PC-3 (cell line): ENCODE data around the gene POM121L2. TPM values are rescaled to one million over a fixed set of nuclear protein-coding genes. Genes with fewer than 3 reads are reported as not detected.

Experiments used
- ATAC-seq: fragments of 200-7000 bp; cut with Tn5 transposase; 2 replicates; pipeline ENCODE4 v1.9.1; 2020; ENCODE audit warnings: mild to moderate bottlenecking, moderate library complexity
- BruUV-seq: library from RNA; stranded (reverse); fragments of 400-500 nt; replicated peaks from 2 replicates; lab custom pipeline; 2021; lab: Mats Ljungman, UMichigan
- CTCF ChIA-PET: fragments of 300-600 bp; sonication (Branson Sonifier 250); formaldehyde crosslinking; loops from one replicate; lab custom pipeline; 2022; ENCODE audit warnings: antibody characterized with exemption; lab: Charles Lee
- POLR2A ChIA-PET: fragments of 300-600 bp; sonication (Branson Sonifier 250); formaldehyde crosslinking; loops from one replicate; lab custom pipeline; 2022; ENCODE audit warnings: antibody characterized with exemption; ENCODE audit not compliant: unreplicated experiment; lab: Charles Lee
- DNase-seq: peaks from one replicate; pipeline ENCODE4 v3.0.0-alpha.2; 2015
- H2AFZ ChIP-seq: fragments of 300-600 bp; sonication (generic); 2 replicates; pipeline ENCODE4 v1.6.0; 2016; ENCODE audit warnings: antibody characterized with exemption, low read length
- H3F3A ChIP-seq: fragments of 300-600 bp; sonication (generic); one replicate; pipeline ENCODE4 v1.6.0; 2017; ENCODE audit warnings: antibody characterized with exemption, low read length, control low read depth, mild to moderate bottlenecking; ENCODE audit not compliant: unreplicated experiment
- H3K27ac ChIP-seq: fragments of 300-600 bp; sonication (generic); 2 replicates; pipeline ENCODE4 v1.5.1; 2016; ENCODE audit warnings: mild to moderate bottlenecking, low read length
- H3K27me3 ChIP-seq: fragments of 300-600 bp; sonication (generic); 2 replicates; pipeline ENCODE4 v1.6.1; 2016; ENCODE audit warnings: low read length, mixed read lengths
- H3K36me3 ChIP-seq: fragments of 300-600 bp; sonication (generic); 2 replicates; pipeline ENCODE4 v1.6.1; 2016; ENCODE audit warnings: low read depth, mixed run types, low read length, mixed read lengths
- H3K4me1 ChIP-seq: fragments of 300-600 bp; sonication (generic); 2 replicates; pipeline ENCODE4 v1.5.1; 2016; ENCODE audit warnings: low read length; ENCODE audit not compliant: insufficient read depth
- H3K4me2 ChIP-seq: fragments of 300-600 bp; sonication (generic); 2 replicates; pipeline ENCODE4 v1.6.0; 2016; ENCODE audit warnings: low read length
- H3K4me3 ChIP-seq: fragments of 300-600 bp; sonication (generic); 2 replicates; pipeline ENCODE4 v1.5.1; 2016; ENCODE audit warnings: mild to moderate bottlenecking, low read length, mixed read lengths
- H3K79me2 ChIP-seq: fragments of 300-600 bp; sonication (generic); 2 replicates; pipeline ENCODE4 v1.6.1; 2017; ENCODE audit warnings: low read length, mixed read lengths
- H3K9ac ChIP-seq: fragments of 300-600 bp; sonication (generic); 2 replicates; pipeline ENCODE4 v1.6.0; 2016; ENCODE audit warnings: mild to moderate bottlenecking, low read length
- H3K9me2 ChIP-seq: fragments of 300-600 bp; sonication (generic); replicated peaks from 2 replicates; pipeline ENCODE4 v1.6.1; 2016; ENCODE audit warnings: mixed run types, low read length, mixed read lengths
- H3K9me3 ChIP-seq: fragments of 300-600 bp; sonication (generic); 2 replicates; pipeline ENCODE4 v1.6.1; 2016; ENCODE audit warnings: low read length, mixed read lengths
- H4K20me1 ChIP-seq: fragments of 300-600 bp; sonication (generic); 2 replicates; pipeline ENCODE4 v1.6.1; 2016; ENCODE audit warnings: low read length, mixed read lengths
- CTCF ChIP-seq: fragments of 300-600 bp; sonication (generic); conservative IDR thresholded peaks from 2 replicates; pipeline ENCODE4 v1.5.1; 2017; ENCODE audit warnings: antibody characterized with exemption, low read depth, mild to moderate bottlenecking, low read length
- EZH2 ChIP-seq: fragments of 300-600 bp; sonication (generic); IDR thresholded peaks from one replicate; pipeline ENCODE4 v1.6.1; 2017; ENCODE audit warnings: antibody characterized with exemption, mild to moderate bottlenecking, low read length; ENCODE audit not compliant: unreplicated experiment
- EZH2phosphoT487 ChIP-seq: fragments of 300-600 bp; sonication (generic); IDR thresholded peaks from 2 replicates; pipeline ENCODE4 v1.6.1; 2018; ENCODE audit warnings: mild to moderate bottlenecking, antibody characterized with exemption, low read length, borderline replicate concordance
- intact Hi-C: fragments of 100-400 bp; cut with micrococcal nuclease; formaldehyde crosslinking; loops from 2 replicates; pipeline ENCODE4 v1.9.0; 2023
- total RNA-seq: library from RNA; depleted of rRNA; stranded (reverse); fragments of >200 nt; gene quantifications from 2 replicates; pipeline ENCODE4 v1.2.3, GENCODE V29; 2014

POM121L2 gene
- total RNA-seq, 1 experiment from 2014 or later = not detected

DNA sequence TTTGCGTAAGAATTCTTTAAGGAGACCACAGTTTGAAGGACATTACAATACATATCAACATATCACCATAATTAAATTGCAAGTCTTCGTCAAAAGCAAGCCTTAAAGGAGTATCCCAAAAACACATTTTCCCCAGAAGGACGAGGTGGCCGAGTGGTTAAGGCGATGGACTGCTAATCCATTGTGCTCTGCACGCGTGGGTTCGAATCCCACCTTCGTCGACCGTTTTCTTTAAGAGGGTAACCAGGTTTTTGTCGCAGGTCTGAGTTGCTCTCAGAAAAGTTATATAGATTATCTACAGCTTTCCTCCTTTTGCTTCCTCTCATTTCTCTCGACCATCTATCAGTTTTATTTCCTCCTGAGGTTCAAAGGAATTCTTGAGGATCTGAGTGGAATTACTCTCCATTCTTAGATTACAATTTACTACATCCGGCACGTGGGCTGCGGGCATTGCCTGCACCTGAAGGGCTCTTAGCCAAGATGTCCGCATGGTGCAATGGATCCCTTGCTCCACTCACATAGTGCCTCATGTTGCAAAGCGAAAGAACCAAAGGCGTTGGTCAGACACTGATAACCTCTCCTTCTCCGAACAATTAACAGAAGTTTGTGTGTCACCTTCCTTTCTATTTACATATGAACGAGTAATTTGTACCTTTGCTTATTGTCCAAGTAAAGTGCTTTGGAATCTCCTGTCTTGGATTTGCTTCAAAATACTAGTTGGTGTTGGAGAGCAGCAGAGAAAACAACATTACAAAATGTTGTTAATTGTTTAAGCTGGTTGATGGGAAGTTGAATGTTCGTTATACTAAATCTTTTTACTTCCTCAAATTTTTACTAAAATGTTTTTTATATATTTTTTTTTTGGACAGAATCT is 14.0 kb downstream of the POM121L2 start:
- Histone ChIP-seq H3K36me3 (no peaks in the 10 kb centered on the region), H2AFZ (peak overlapping the region; percentile 80), H3K27me3 (no peaks in the 10 kb centered on the region), H4K20me1 (no peaks in the 10 kb centered on the region), H3K4me3 (peak overlapping the region; percentile 76), H3K79me2 (no peaks in the 10 kb centered on the region), H3K4me1 (peaks cover 16% of the 10 kb centered on the region), H3K9ac (no peak overlapping the region), H3K9me2 (no peaks in the 10 kb centered on the region), H3K4me2 (peak overlapping the region; percentile 84), H3K27ac (no peak overlapping the region), H3K9me3 (no peaks in the 10 kb centered on the region), H3F3A (no peaks in the 10 kb centered on the region)
- DNase-seq (peak; percentile 91), ATAC-seq (peak; percentile 27; the same call in 1 of the 2 replicates)
- intact Hi-C loops = loop anchor here (5.0 kb wide), 1 partner anchor 136 kb away; no protein-coding TSS in a partner anchor
- ChIA-PET CTCF (no interaction called here), POLR2A (no interaction called here)
- no peak for TF ChIP-seq EZH2phosphoT487
- no peak for TF ChIP-seq CTCF
- TF ChIP-seq EZH2 = no peak
- BruUV-seq = no TSS peak

DNA sequence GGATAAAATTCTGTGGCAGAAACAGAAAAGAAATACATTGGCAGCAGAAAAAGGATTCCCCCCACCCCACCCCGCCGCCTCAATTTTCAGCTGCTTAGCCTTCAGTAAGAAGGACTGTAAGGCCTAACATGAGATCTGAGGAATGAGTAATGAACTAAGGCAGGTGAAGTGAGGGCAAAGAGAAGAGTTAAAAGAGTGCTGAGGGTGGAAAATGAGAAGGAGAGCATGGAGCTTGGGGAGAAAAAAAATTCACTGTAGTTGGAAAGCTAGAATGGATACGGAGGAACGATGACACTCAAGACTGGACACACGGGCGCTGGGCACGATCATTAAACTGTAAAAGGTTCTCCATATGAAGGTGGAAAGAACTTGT is 14.6 kb downstream of the POM121L2 start:
- H2AFZ ChIP-seq = peak overlapping the region; percentile 80
- no peaks in the 10 kb centered on the region for H3K36me3 ChIP-seq
- no TSS peak for BruUV-seq
- H3K4me1 ChIP-seq = peaks cover 16% of the 10 kb centered on the region
- no peaks in the 10 kb centered on the region for H3K9me3 ChIP-seq
- no peaks in the 10 kb centered on the region for H4K20me1 ChIP-seq
- no peaks in the 10 kb centered on the region for H3K27me3 ChIP-seq
- no peaks in the 10 kb centered on the region for H3K9me2 ChIP-seq
- no peaks in the 10 kb centered on the region for H3F3A ChIP-seq
- DNase-seq (no peak), ATAC-seq (no peak)
- peak overlapping the region; percentile 84 for H3K4me2 ChIP-seq
- peak overlapping the region; percentile 76 for H3K4me3 ChIP-seq
- H3K79me2 ChIP-seq = no peaks in the 10 kb centered on the region
- intact Hi-C loops = loop anchor here (5.0 kb wide), 1 partner anchor 135 kb away; no protein-coding TSS in a partner anchor
- TF ChIP-seq EZH2phosphoT487 (no peak), EZH2 (no peak), CTCF (no peak)
- CTCF ChIA-PET = no interaction called here
- POLR2A ChIA-PET = no interaction called here
- no peak overlapping the region for H3K9ac ChIP-seq
- H3K27ac ChIP-seq = no peak overlapping the region
